Activated CD4-positive, alpha-beta T cell treated with anti-CD3 and anti-CD28 coated beads, Interleukin-2, amount 10 ng/mL, durations not matched to agents 7 days and 5 days (primary cell): ENCODE data around the gene KLHDC7A. TPM values are rescaled to one million over a fixed set of nuclear protein-coding genes. Genes with fewer than 3 reads are reported as not detected.

ENCODE experiments used
- CTCF ChIA-PET: fragments of 350-600 bp; sonication (Branson Sonifier 250); formaldehyde crosslinking; loops from one replicate; lab custom pipeline; 2021; ENCODE audit warnings: antibody characterized with exemption; lab: Charles Lee
- POLR2A ChIA-PET: fragments of 350-600 bp; sonication (Branson Sonifier 250); formaldehyde crosslinking; loops from one replicate; lab custom pipeline; 2021; ENCODE audit warnings: antibody characterized with exemption; lab: Charles Lee
- DNase-seq: peaks from one replicate; pipeline ENCODE4 v3.0.0-alpha.2; 2020
- H3K27ac Mint-ChIP-seq: one replicate; pipeline ENCODE4 v1.8.0; 2021; ENCODE audit warnings: mild to moderate bottlenecking, moderate library complexity, mixed read lengths
- H3K27me3 Mint-ChIP-seq: one replicate; pipeline ENCODE4 v1.8.0; 2021; ENCODE audit warnings: mixed read lengths
- H3K36me3 Mint-ChIP-seq: one replicate; pipeline ENCODE4 v1.8.0; 2021; ENCODE audit warnings: low read depth, mixed read lengths
- H3K4me1 Mint-ChIP-seq: one replicate; pipeline ENCODE4 v1.8.0; 2021; ENCODE audit warnings: mixed read lengths
- H3K4me3 Mint-ChIP-seq: one replicate; pipeline ENCODE4 v1.8.0; 2021; ENCODE audit warnings: mild to moderate bottlenecking, moderate library complexity, mixed read lengths
- H3K9me3 Mint-ChIP-seq: one replicate; pipeline ENCODE4 v1.8.0; 2021; ENCODE audit warnings: mixed read lengths
- total RNA-seq, 2 experiments: library from RNA; stranded (reverse); gene quantifications; one replicate each; pipeline ENCODE4 v1.2.3, GENCODE V29; 2021

KLHDC7A gene
- total RNA-seq, 2 experiments from 2014 or later: not detected

DNA sequence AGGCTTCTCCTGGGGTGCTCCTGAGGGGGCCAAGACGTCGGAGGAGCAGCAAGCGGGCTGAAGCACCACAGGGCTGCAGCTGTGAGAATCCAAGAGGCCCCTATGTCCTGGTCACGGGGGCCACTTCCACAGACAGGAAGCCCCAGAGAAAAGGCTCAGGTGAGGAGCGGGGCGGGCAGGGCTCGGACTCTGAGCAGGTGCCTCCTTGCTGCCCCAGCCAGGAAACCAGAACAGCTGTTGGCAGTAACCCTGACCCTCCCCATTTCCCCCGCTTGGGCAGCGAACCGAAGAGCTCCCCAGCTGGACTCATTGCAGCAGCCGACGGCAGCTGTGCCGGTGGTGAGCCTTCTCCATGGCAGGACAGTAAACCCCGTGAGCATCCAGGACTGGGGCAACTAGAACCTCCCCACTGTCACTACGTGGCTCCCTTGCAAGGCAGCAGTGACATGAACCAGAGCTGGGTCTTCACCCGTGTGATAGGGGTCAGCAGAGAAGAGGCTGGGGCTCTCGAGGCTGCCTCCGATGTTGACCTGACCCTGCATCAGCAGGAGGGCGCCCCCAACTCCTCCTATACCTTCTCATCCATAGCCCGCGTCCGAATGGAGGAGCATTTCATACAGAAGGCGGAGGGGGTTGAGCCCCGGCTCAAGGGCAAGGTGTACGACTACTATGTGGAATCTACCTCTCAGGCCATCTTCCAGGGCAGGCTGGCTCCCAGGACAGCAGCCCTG is 625 bp downstream of the KLHDC7A start:
- Mint-ChIP-seq H3K4me3 (no peak overlapping the region), H3K27ac (no peak overlapping the region), H3K36me3 (no peaks in the 10 kb centered on the region), H3K27me3 (no peaks in the 10 kb centered on the region), H3K9me3 (no peaks in the 10 kb centered on the region), H3K4me1 (no peaks in the 10 kb centered on the region)
- DNase-seq: no peak
- ChIA-PET POLR2A (no interaction called here), CTCF (no interaction called here)

DNA sequence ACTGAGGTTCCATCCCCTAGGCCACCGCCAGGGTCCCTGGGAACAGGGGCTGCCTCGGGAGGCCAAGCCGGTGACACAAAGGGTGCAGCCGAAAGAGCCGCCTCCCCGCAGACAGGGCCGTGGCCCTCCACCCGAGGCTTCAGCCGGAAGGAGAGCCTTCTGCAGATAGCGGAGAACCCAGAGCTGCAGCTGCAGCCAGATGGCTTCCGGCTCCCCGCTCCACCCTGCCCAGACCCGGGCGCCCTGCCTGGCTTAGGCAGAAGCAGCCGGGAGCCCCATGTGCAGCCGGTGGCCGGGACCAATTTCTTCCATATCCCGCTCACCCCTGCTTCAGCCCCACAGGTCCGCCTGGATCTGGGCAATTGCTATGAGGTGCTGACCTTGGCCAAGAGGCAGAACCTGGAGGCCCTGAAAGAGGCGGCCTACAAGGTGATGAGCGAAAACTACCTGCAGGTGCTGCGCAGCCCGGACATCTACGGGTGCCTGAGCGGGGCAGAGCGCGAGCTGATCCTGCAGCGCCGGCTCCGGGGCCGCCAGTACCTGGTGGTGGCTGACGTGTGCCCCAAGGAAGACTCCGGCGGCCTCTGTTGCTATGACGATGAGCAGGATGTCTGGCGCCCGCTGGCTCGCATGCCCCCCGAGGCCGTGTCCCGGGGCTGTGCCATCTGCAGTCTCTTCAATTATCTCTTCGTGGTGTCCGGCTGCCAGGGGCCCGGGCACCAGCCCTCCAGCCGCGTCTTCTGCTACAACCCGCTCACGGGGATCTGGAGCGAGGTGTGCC is 1.4 kb downstream of the KLHDC7A start:
- no peak for DNase-seq
- H3K9me3 Mint-ChIP-seq: no peaks in the 10 kb centered on the region
- H3K4me3 Mint-ChIP-seq: no peak overlapping the region
- H3K27ac Mint-ChIP-seq: no peak overlapping the region
- ChIA-PET CTCF (no interaction called here), POLR2A (no interaction called here)
- H3K27me3 Mint-ChIP-seq: no peaks in the 10 kb centered on the region
- no peaks in the 10 kb centered on the region for H3K36me3 Mint-ChIP-seq
- H3K4me1 Mint-ChIP-seq: no peaks in the 10 kb centered on the region

DNA sequence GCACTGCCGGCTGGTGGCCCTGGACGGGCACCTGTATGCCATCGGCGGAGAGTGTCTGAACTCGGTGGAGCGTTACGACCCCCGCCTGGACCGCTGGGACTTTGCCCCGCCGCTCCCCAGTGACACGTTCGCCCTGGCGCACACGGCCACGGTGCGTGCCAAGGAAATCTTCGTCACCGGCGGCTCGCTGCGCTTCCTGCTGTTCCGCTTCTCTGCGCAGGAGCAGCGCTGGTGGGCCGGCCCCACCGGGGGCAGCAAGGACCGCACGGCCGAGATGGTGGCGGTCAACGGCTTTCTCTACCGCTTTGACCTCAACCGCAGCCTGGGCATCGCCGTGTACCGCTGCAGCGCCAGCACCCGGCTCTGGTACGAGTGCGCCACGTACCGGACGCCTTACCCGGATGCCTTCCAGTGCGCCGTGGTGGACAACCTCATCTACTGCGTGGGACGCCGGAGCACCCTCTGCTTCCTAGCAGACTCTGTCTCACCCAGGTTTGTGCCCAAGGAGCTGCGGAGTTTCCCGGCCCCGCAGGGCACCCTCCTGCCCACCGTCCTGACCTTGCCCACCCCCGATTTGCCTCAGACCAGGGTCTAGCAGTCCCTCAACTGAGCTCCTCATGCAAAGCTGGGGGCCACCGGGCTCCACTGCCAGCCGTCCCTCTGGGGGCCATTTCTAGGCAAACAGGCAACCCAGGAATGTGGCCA is 2.1 kb downstream of the KLHDC7A start:
- H3K4me3 Mint-ChIP-seq: no peak overlapping the region
- DNase-seq: no peak
- no peaks in the 10 kb centered on the region for H3K36me3 Mint-ChIP-seq
- H3K9me3 Mint-ChIP-seq: no peaks in the 10 kb centered on the region
- no peak overlapping the region for H3K27ac Mint-ChIP-seq
- no peaks in the 10 kb centered on the region for H3K4me1 Mint-ChIP-seq
- ChIA-PET POLR2A (no interaction called here), CTCF (no interaction called here)
- H3K27me3 Mint-ChIP-seq: no peaks in the 10 kb centered on the region

DNA sequence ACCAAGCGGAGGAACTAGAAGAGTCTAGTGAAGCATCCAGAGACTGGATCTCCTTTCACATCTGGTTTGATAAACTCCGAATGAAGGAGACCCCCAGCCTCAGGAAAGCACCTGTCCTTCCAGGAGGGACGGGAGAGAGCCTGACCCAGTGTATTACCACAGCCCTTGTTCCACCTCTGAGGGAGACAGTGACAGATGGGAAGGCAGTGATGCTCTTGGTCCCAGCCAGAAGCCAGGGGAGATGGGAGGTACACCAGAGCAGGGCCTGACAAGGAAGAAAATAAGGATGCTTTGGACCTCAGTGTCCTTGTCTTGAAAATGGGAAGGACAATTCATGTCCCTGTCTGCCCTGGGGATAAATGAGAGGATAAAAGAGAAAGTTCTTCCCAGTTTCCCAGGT is 3.5 kb downstream of the KLHDC7A start:
- H3K9me3 Mint-ChIP-seq: no peaks in the 10 kb centered on the region
- no peak overlapping the region for H3K4me3 Mint-ChIP-seq
- POLR2A ChIA-PET: no interaction called here
- no peaks in the 10 kb centered on the region for H3K36me3 Mint-ChIP-seq
- no peak for DNase-seq
- no peaks in the 10 kb centered on the region for H3K27me3 Mint-ChIP-seq
- H3K4me1 Mint-ChIP-seq: no peaks in the 10 kb centered on the region
- CTCF ChIA-PET: no interaction called here
- H3K27ac Mint-ChIP-seq: no peak overlapping the region

DNA sequence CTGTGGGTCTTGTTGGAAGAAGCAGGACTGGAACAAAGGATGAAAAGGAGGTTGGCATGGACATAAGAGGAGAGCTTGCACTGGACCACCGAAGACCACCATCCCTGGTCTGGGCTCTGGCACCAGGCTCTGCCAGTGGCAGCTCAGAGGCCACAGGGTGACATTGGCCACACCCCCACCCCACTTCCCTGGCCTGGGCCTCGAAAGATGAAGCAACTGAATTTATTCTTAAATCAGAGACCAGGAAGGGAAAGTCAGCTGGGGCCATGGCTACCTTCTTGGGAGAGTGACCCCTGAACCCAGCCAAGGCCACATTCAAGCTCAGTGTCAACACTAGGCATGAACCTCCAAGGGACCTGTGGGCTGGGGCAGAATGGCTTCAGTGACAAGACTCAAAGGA is 4.0 kb downstream of the KLHDC7A start:
- DNase-seq: no peak
- ChIA-PET CTCF (no interaction called here), POLR2A (no interaction called here)
- Mint-ChIP-seq H3K4me3 (no peak overlapping the region), H3K27ac (no peak overlapping the region), H3K4me1 (no peaks in the 10 kb centered on the region), H3K9me3 (peaks cover 3% of the 10 kb centered on the region), H3K36me3 (no peaks in the 10 kb centered on the region), H3K27me3 (peaks cover 2% of the 10 kb centered on the region)

DNA sequence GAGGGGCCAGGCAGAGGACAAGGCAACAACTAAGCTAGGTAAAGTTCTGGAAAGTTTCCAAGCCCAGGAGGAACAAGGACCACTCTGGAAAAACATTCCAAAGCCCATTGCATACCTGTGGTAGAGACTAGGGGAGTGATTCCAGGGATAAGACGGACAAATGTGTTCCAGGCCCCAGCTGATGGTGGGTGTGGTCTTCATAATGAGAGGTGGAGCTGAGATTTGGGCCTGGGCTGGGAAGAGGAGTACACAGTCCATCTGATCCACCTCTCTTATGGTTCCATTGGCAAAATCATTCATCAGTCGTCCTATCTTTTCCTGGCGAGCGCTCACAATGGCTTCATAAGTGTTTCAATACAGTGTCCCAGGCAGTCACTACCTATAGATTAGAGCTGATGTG is 4.5 kb downstream of the KLHDC7A start:
- H3K27ac Mint-ChIP-seq: no peak overlapping the region
- no peaks in the 10 kb centered on the region for H3K4me1 Mint-ChIP-seq
- H3K27me3 Mint-ChIP-seq: peaks cover 2% of the 10 kb centered on the region
- CTCF ChIA-PET: no interaction called here
- no peak overlapping the region for H3K4me3 Mint-ChIP-seq
- no peak for DNase-seq
- H3K36me3 Mint-ChIP-seq: no peaks in the 10 kb centered on the region
- POLR2A ChIA-PET: no interaction called here
- H3K9me3 Mint-ChIP-seq: peaks cover 3% of the 10 kb centered on the region

DNA sequence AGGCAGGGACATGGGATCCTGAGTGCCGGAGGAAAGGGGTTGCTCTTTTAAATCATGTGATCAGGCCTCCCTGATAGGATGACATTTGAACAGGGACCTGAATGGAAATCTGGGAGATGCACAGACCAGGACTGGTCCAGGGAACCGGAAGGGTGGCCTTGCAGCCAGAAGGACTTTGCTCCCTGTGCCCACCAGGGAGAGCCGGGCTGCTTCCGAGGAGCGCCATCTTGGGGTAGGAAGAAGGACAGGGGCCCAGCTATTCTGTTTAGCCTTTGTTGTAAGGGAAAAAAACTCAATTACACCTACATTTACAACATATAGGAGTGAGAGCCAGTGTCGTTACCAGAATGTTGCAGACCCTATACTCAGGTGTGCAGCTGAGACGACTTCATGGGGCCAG is 5.5 kb downstream of the KLHDC7A start:
- Mint-ChIP-seq H3K36me3 (no peaks in the 10 kb centered on the region), H3K9me3 (peaks cover 3% of the 10 kb centered on the region), H3K4me1 (no peaks in the 10 kb centered on the region), H3K27ac (no peak overlapping the region), H3K4me3 (no peak overlapping the region), H3K27me3 (peaks cover 2% of the 10 kb centered on the region)
- DNase-seq: no peak
- ChIA-PET CTCF (no interaction called here), POLR2A (no interaction called here)

DNA sequence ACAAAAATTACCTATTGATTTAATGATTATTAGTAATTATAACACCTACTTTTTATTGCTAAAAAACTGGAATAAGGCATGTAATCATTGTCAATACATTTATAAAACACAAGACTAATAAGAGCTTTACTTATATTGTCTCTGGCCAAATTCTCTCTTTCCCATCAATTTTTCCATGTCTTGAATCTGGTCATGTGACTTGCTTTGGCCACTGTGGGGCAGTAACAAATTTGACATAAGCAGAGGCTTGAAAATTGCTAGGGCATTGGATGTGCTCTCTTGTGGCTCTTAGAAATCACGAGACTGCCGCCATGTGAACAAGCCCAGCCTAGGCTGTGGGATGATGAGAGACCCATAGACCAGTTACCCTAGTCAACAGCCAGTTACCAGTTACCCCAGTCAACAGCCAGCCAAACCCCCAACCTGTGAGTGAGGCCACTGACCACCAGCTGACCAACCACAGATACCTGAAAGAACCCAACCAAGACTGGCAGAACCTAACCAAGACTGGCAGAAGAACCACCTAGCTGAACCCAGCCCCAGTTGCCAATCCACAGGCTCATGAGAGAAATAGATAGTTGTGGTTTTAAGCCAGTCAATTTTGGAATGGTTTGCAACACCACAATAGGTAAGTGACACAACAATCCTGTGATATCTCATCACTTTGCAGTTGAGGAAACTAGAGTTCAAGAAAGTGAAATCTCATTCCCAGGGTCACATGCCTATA is 8.8 kb downstream of the KLHDC7A start:
- H3K27ac Mint-ChIP-seq: no peak overlapping the region
- peaks cover 3% of the 10 kb centered on the region for H3K9me3 Mint-ChIP-seq
- DNase-seq: no peak
- ChIA-PET CTCF (no interaction called here), POLR2A (no interaction called here)
- H3K27me3 Mint-ChIP-seq: peaks cover 2% of the 10 kb centered on the region
- no peaks in the 10 kb centered on the region for H3K36me3 Mint-ChIP-seq
- H3K4me3 Mint-ChIP-seq: no peak overlapping the region
- no peaks in the 10 kb centered on the region for H3K4me1 Mint-ChIP-seq

DNA sequence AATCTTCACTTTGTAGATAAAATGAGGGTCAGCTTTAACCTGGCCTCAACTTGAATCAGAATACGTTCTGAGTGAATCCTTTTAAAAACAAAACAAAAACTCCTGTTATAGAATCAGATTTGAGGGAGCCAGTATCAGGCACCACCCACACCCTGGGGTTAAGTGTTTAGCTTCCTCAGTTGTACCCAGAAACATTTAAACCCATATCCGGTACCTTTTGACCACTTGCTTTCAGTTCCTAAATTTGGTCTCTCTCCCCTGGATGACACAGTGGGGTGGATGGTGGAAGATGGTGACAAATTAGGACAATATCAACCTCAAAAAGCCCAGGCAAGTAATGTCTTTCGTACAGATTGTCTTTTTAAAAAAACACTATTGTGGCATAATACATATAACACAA is 10.4 kb downstream of the KLHDC7A start:
- no peaks in the 10 kb centered on the region for H3K4me1 Mint-ChIP-seq
- peaks cover 2% of the 10 kb centered on the region for H3K27me3 Mint-ChIP-seq
- peaks cover 3% of the 10 kb centered on the region for H3K9me3 Mint-ChIP-seq
- H3K27ac Mint-ChIP-seq: no peak overlapping the region
- no peaks in the 10 kb centered on the region for H3K36me3 Mint-ChIP-seq
- no peak for DNase-seq
- CTCF ChIA-PET: interaction anchor here (0.7 kb wide), 1 partner anchor 177 kb away, joined by 3 read pairs; no protein-coding TSS in a partner anchor
- POLR2A ChIA-PET: no interaction called here
- H3K4me3 Mint-ChIP-seq: no peak overlapping the region

DNA sequence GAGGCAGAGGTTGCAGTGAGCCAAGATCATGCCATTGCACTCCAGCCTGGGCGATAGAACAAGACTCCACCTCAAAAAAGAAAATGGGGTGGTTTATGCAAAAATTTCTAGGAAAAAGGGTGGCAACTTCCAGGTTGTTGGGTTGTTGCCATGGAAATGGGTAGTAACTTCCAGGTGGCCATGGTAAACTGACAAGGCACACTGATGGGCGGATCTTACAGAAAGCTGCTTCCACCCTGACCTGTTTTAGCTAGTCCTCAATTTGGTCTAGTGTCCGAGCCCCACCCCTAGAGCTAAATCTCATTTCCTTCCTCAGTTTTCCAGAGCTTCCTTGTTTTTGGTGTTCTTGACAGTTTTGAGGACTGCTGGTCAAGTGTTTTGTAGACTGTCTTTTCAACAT is 13.6 kb downstream of the KLHDC7A start:
- ChIA-PET CTCF (no interaction called here), POLR2A (no interaction called here)
- Mint-ChIP-seq H3K27ac (no peak overlapping the region), H3K9me3 (peaks cover 3% of the 10 kb centered on the region), H3K4me3 (no peak overlapping the region), H3K4me1 (no peaks in the 10 kb centered on the region), H3K36me3 (no peaks in the 10 kb centered on the region), H3K27me3 (peaks cover 4% of the 10 kb centered on the region)
- DNase-seq: no peak

DNA sequence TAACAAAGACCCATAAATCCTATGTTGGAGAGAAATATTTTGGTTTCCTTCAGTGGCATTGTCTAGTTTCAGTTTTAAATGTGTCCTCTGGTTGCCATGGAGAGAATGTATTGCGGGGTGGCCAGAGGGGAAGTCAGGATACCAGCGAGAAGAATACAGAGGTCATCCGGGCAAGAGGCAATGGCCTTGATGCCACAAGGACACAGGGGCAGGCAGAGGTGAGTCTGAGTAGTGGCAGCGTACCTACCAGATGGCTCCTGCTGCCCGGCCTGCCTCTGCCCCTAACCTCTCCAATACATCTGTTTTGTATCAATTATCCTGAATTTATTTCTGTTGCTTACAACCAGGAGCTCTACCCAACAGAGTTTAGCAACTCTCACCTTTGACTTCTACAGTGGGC is 14.9 kb downstream of the KLHDC7A start:
- H3K36me3 Mint-ChIP-seq: no peaks in the 10 kb centered on the region
- H3K27ac Mint-ChIP-seq: no peak overlapping the region
- no peak for DNase-seq
- no peak overlapping the region for H3K4me3 Mint-ChIP-seq
- ChIA-PET POLR2A (no interaction called here), CTCF (interaction anchor here (0.6 kb wide), 1 partner anchor 16 kb away, joined by 3 read pairs; no protein-coding TSS in a partner anchor)
- no peaks in the 10 kb centered on the region for H3K4me1 Mint-ChIP-seq
- no peaks in the 10 kb centered on the region for H3K9me3 Mint-ChIP-seq
- peaks cover 2% of the 10 kb centered on the region for H3K27me3 Mint-ChIP-seq

DNA sequence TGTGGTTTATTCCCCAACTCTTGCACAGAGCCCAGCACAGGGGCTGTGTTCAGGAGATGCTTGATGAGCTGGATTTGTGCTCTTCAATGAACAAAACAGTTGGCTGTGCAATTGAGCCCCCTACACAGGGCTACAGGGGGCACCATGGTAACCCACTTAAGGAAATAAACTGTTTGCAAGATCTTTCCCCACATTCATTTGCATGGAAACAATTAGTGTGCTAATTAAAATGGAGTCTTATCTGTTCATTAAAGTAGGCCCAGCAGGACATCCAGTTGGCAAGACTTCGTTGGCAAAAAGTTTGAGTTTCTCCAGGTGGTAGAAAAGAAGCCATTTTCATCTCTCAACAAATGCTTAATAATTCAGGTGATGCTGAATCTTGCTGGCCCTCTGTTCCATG is 15.3 kb downstream of the KLHDC7A start:
- Mint-ChIP-seq H3K27ac (no peak overlapping the region), H3K36me3 (no peaks in the 10 kb centered on the region), H3K4me3 (no peak overlapping the region), H3K9me3 (no peaks in the 10 kb centered on the region), H3K4me1 (no peaks in the 10 kb centered on the region), H3K27me3 (peaks cover 2% of the 10 kb centered on the region)
- DNase-seq: no peak
- CTCF ChIA-PET: no interaction called here
- POLR2A ChIA-PET: no interaction called here
